Measurements from ENCODE around the gene PCDH7. TPM values are rescaled to one million over a fixed set of nuclear protein-coding genes. Genes with fewer than 3 reads are reported as not detected.

PCDH7 gene
- total RNA-seq, 1 experiment from 2014 or later = 16.3 TPM

- no peak overlapping the region for H3K4me3 ChIP-seq (ENCODE audit: low read depth, low read length)
- no TSS peak for BruUV-seq (replicated peaks)
Measured at GRCh38 chr4:30755346-30755745, 35.2 kb downstream of the PCDH7 start.

GRCh38 chr4:30756553-30756952, 36.4 kb downstream of the PCDH7 start:
- Histone ChIP-seq H3K4me3 (ENCODE audit: low read depth, low read length) (no peak overlapping the region), H3K4me1 (peaks cover 62% of the 10 kb centered on the region), H3K9me3 (no peaks in the 10 kb centered on the region), H3K36me3 (ENCODE audit: control insufficient read depth, insufficient read depth, low read length) (no peaks in the 10 kb centered on the region), H3K27me3 (replicated peaks; ENCODE audit: control insufficient read depth, insufficient read depth, low read length) (no peaks in the 10 kb centered on the region)
- intact Hi-C loops (cut with micrococcal nuclease; ENCODE audit: unreplicated experiment) = loop anchor here (2.0 kb wide), 1 partner anchor 38 kb away; no protein-coding TSS in a partner anchor
- Mint-ChIP-seq H3K4me3 (ENCODE audit: unreplicated experiment) (no peak overlapping the region), H3K27me3 (ENCODE audit: insufficient read depth, unreplicated experiment) (no peaks in the 10 kb centered on the region), H3K36me3 (ENCODE audit: insufficient read depth, unreplicated experiment) (no peaks in the 10 kb centered on the region), H3K9me3 (ENCODE audit: unreplicated experiment) (no peaks in the 10 kb centered on the region), H3K4me1 (ENCODE audit: low read depth, unreplicated experiment) (peaks cover 7% of the 10 kb centered on the region), H3K27ac (ENCODE audit: unreplicated experiment) (no peak overlapping the region)
- DNase-seq = no peak
- POLR2A ChIA-PET = no interaction called here
- no peak for TF ChIP-seq CTCF (IDR thresholded peaks at IDR 0.05; ENCODE audit: insufficient read depth in 1 of 2, low read depth in 1 of 2, low read length in 1 of 2, severe bottlenecking in 1 of 2, unreplicated experiment in 1 of 2)
- BruUV-seq (replicated peaks) = no TSS peak
- CTCF ChIA-PET = no interaction called here

More at GRCh38 chr4:30755346-30755745, 35.2 kb downstream of the PCDH7 start:
- Mint-ChIP-seq H3K9me3 (ENCODE audit: unreplicated experiment) (no peaks in the 10 kb centered on the region), H3K36me3 (ENCODE audit: insufficient read depth, unreplicated experiment) (no peaks in the 10 kb centered on the region), H3K4me1 (ENCODE audit: low read depth, unreplicated experiment) (peaks cover 7% of the 10 kb centered on the region), H3K27me3 (ENCODE audit: insufficient read depth, unreplicated experiment) (no peaks in the 10 kb centered on the region), H3K27ac (ENCODE audit: unreplicated experiment) (no peak overlapping the region), H3K4me3 (ENCODE audit: unreplicated experiment) (no peak overlapping the region)
- ChIA-PET CTCF (no interaction called here), POLR2A (no interaction called here)
- no peaks in the 10 kb centered on the region for H3K36me3 ChIP-seq (ENCODE audit: control insufficient read depth, insufficient read depth, low read length)
- H3K4me1 ChIP-seq = peaks cover 61% of the 10 kb centered on the region
- no peak for TF ChIP-seq CTCF (IDR thresholded peaks at IDR 0.05; ENCODE audit: insufficient read depth in 1 of 2, low read depth in 1 of 2, low read length in 1 of 2, severe bottlenecking in 1 of 2, unreplicated experiment in 1 of 2)
- H3K27me3 ChIP-seq (replicated peaks; ENCODE audit: control insufficient read depth, insufficient read depth, low read length) = no peaks in the 10 kb centered on the region
- H3K9me3 ChIP-seq = no peaks in the 10 kb centered on the region
- peak in 1 of 2 experiments; percentile 6 for DNase-seq
- intact Hi-C loops (cut with micrococcal nuclease; ENCODE audit: unreplicated experiment) = no loop called here

- H3K4me3 ChIP-seq (ENCODE audit: low read depth, low read length) = no peak overlapping the region
- Mint-ChIP-seq H3K9me3 (ENCODE audit: unreplicated experiment) (no peaks in the 10 kb centered on the region), H3K27me3 (ENCODE audit: insufficient read depth, unreplicated experiment) (no peaks in the 10 kb centered on the region), H3K4me1 (ENCODE audit: low read depth, unreplicated experiment) (peaks cover 7% of the 10 kb centered on the region), H3K36me3 (ENCODE audit: insufficient read depth, unreplicated experiment) (no peaks in the 10 kb centered on the region), H3K4me3 (ENCODE audit: unreplicated experiment) (no peak overlapping the region), H3K27ac (ENCODE audit: unreplicated experiment) (no peak overlapping the region)
- BruUV-seq (replicated peaks) = no TSS peak
- H3K36me3 ChIP-seq (ENCODE audit: control insufficient read depth, insufficient read depth, low read length) = no peaks in the 10 kb centered on the region
- DNase-seq = peak; percentile 73 to 81
- CTCF ChIA-PET = interaction anchor here (0.5 kb wide), 1 partner anchor 27 kb away, joined by 3 read pairs; no protein-coding TSS in a partner anchor
- POLR2A ChIA-PET = no interaction called here
- H3K4me1 ChIP-seq = peaks cover 62% of the 10 kb centered on the region
- TF ChIP-seq CTCF (IDR thresholded peaks at IDR 0.05; ENCODE audit: insufficient read depth in 1 of 2, low read depth in 1 of 2, low read length in 1 of 2, severe bottlenecking in 1 of 2, unreplicated experiment in 1 of 2) = no peak
- H3K27me3 ChIP-seq (replicated peaks; ENCODE audit: control insufficient read depth, insufficient read depth, low read length) = no peaks in the 10 kb centered on the region
- intact Hi-C loops (cut with micrococcal nuclease; ENCODE audit: unreplicated experiment) = loop anchor here (1.0 to 2.0 kb wide), 4 partner anchors 32 to 286 kb away; no protein-coding TSS in a partner anchor
- H3K9me3 ChIP-seq = no peaks in the 10 kb centered on the region
Measured at GRCh38 chr4:30757357-30757756, 37.2 kb downstream of the PCDH7 start.
